Astrocyte (in vitro differentiated cells and primary cell): ENCODE results near the gene TMEM151A. TPM values are rescaled to one million over a fixed set of nuclear protein-coding genes. Genes with fewer than 3 reads are reported as not detected.

Source experiments
- total RNA-seq: library from RNA; stranded (reverse); gene quantifications from 2 replicates; pipeline ENCODE4 v1.2.1, GENCODE V29; 2021

Gene TMEM151A
- total RNA-seq, 1 donor from 2014 or later, result 2.0 TPM

Other genes starting within 250 kb of the TMEM151A start
- gene GAL3ST3, start 242.7 kb upstream of the TMEM151A start, total RNA-seq, result 0.46 and 0.61 TPM in 2 replicates
- gene SF3B2, start 239.5 kb upstream of the TMEM151A start, total RNA-seq, result 169 and 170 TPM in 2 replicates
- 86.0 and 86.9 TPM in 2 replicates for gene PACS1, start 221.6 kb upstream of the TMEM151A start, total RNA-seq
- gene KLC2, start 34.2 kb upstream of the TMEM151A start, total RNA-seq, result 43.1 and 44.8 TPM in 2 replicates
- gene RAB1B, start 23.3 kb upstream of the TMEM151A start, total RNA-seq, result 109 and 120 TPM in 2 replicates
- 12.2 and 12.3 TPM in 2 replicates for gene CNIH2, start 13.7 kb upstream of the TMEM151A start, total RNA-seq
- 129 and 159 TPM in 2 replicates for gene YIF1A, start 2.8 kb upstream of the TMEM151A start, total RNA-seq
- 50.9 and 58.8 TPM in 2 replicates for gene CD248, start 25.1 kb downstream of the TMEM151A start, total RNA-seq
- gene RIN1, start 44.5 kb downstream of the TMEM151A start, total RNA-seq, result 8.5 and 12.0 TPM in 2 replicates
- gene BRMS1, start 53.2 kb downstream of the TMEM151A start, total RNA-seq, result 43.5 and 47.8 TPM in 2 replicates
- gene B4GAT1, start 55.7 kb downstream of the TMEM151A start, total RNA-seq, result 25.2 and 28.4 TPM in 2 replicates
- 5.0 and 6.6 TPM in 2 replicates for gene SLC29A2, start 79.9 kb downstream of the TMEM151A start, total RNA-seq
- gene NPAS4, start 129.1 kb downstream of the TMEM151A start, total RNA-seq, result 0.20 and 0.50 TPM in 2 replicates
- gene MRPL11, start 147.0 kb downstream of the TMEM151A start, total RNA-seq, result 30.0 and 33.1 TPM in 2 replicates
- gene PELI3, start 175.0 kb downstream of the TMEM151A start, total RNA-seq, result 3.9 and 4.6 TPM in 2 replicates
- 57.4 and 60.0 TPM in 2 replicates for gene DPP3, start 188.5 kb downstream of the TMEM151A start, total RNA-seq
- gene BBS1, start 218.7 kb downstream of the TMEM151A start, total RNA-seq, result 18.8 and 20.3 TPM in 2 replicates